ENCODE measurements around the gene FOXL1.

DNA sequence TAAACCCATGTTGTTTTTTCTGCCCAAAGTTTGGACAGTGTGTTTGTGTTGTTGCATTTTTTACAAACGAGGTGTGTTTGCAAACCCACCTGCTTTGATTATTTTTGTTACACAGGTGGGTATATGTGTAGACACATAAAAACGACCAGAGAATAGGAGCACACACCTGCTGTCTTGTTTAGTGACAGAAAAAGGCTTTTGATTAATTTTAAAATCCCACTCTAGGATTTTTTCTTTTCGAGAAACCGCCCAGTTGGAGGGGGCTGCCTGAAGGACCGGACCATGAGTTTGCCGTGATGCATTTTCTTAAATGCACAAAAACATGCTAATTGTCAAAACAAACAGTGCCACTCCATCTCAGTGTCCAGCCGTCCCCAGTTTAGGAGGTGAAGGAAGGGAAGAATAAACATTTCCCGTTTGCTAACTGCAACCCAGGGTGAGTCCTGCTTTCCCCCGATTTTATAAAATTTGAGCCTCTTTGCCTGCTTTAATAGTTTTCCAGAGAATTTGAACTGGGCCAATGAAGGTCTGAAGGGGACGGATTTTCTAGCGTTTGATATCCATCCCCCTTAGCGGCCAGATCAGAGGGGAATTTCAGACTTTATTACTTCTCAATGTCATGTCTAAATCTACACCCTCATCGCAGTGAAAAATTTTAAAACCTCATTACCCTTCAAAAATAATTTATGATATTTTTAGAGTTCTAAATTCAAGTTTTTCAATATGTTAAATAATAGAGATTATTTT lies 8.5 kb upstream of the FOXL1 start:
- TF ChIP-seq, protein P1, sequence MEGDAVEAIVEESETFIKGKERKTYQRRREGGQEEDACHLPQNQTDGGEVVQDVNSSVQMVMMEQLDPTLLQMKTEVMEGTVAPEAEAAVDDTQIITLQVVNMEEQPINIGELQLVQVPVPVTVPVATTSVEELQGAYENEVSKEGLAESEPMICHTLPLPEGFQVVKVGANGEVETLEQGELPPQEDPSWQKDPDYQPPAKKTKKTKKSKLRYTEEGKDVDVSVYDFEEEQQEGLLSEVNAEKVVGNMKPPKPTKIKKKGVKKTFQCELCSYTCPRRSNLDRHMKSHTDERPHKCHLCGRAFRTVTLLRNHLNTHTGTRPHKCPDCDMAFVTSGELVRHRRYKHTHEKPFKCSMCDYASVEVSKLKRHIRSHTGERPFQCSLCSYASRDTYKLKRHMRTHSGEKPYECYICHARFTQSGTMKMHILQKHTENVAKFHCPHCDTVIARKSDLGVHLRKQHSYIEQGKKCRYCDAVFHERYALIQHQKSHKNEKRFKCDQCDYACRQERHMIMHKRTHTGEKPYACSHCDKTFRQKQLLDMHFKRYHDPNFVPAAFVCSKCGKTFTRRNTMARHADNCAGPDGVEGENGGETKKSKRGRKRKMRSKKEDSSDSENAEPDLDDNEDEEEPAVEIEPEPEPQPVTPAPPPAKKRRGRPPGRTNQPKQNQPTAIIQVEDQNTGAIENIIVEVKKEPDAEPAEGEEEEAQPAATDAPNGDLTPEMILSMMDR (IDR thresholded peaks at IDR 0.05) = no peak
- no peak for TF ChIP-seq POLR2A (IDR thresholded peaks at IDR 0.05)

All from ovary (tissue), 3 donors.